HepG2 (cell line): ENCODE results near the gene OPRL1.

Experiments
- EP300 ChIP-seq, 3 experiments: sonication (generic) in 1 of 3; formaldehyde crosslinking in 1 of 3; IDR thresholded peaks; 2 replicates each; pipeline versions ENCODE4 v1.5.1 to v1.6.1; 2011 to 2020; ENCODE audit warnings: low read depth in 2 of 3, low read length in 2 of 3, borderline replicate concordance in 1 of 3, improper control_type of control experiment in 1 of 3, mild to moderate bottlenecking in 1 of 3, missing genetic modification reagents in 1 of 3, moderate library complexity in 1 of 3
- HMG20B ChIP-seq: conservative IDR thresholded peaks from 2 replicates; pipeline ENCODE4 v1.6.1; 2016; ENCODE audit warnings: missing genetic modification reagents, missing compliant biosample characterization

DNA sequence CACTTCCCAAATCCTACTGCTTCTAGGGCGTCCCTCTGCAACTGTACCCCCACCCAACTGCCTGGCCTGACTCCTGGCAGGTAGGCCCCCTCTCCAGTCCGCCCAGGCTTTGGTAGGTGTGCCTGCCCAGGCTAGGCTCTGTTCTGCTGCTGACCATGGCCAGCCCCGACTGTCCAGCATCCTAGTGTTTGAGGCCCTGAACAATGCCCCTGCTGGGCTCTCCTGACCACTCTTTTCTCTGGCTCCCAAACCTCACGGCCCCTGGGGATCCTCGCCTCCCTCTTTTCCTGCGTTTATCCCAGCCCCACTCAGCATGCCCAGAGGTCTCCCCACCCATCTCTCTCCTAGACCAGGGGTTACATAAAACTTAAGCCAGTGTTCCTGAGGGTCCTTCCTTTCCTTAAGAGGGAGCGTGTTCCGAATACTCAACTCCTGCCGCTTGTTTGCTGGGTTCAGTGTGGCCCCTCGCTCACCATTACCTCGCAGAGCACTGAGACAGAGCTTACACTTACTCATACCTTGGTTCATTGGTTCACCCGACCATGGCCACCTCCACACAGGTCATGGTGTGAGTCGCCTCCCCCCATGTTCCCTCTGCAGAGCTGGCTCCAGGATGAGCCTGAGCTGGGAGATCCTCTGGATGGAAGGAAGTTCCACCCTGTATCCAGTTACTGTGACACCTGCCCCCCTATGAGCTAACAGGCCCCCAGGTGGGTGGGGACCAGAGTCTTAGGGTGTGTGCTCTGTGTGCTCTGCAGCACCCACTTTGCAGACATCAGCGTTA lies 63.3 kb downstream of the OPRL1 start:
- TF ChIP-seq HMG20B (CRISPR knock-in tag) = no peak
- no peak for TF ChIP-seq EP300 (IDR thresholded peaks at IDR 0.05; ENCODE audit: low read depth in 2 of 2, low read length in 2 of 2)
- no peak for TF ChIP-seq EP300 (CRISPR knock-in tag; IDR thresholded peaks at IDR 0.05; ENCODE audit: borderline replicate concordance)
